WTC11 (cell line): ENCODE data around the gene NEK4. TPM values are rescaled to one million over a fixed set of nuclear protein-coding genes. Genes with fewer than 3 reads are reported as not detected.

Experiments
- ATAC-seq: fragments of 200-7000 bp; cut with Tn5 transposase; 2 replicates; pipeline ENCODE4 v1.10.0; 2021; ENCODE audit warnings: mild to moderate bottlenecking, moderate library complexity
- CTCF ChIA-PET: fragments of 300-600 bp; sonication (Branson Sonifier 250); formaldehyde crosslinking; loops from one replicate; lab custom pipeline; 2021; ENCODE audit warnings: antibody characterized with exemption; lab: Charles Lee
- POLR2A ChIA-PET: fragments of 350-600 bp; sonication (Branson Sonifier 250); formaldehyde crosslinking; loops from one replicate; lab custom pipeline; 2021; ENCODE audit warnings: antibody characterized with exemption; lab: Charles Lee
- DNase-seq: peaks from one replicate; pipeline ENCODE4 v3.0.0; 2021; ENCODE audit warnings: low spot score
- H3K27ac Mint-ChIP-seq: 2 replicates; pipeline ENCODE4 v1.8.0; 2021; ENCODE audit warnings: mixed read lengths
- H3K27me3 Mint-ChIP-seq: 2 replicates; pipeline ENCODE4 v1.8.0; 2021; ENCODE audit warnings: low read depth, mild to moderate bottlenecking, moderate library complexity, mixed read lengths
- H3K36me3 Mint-ChIP-seq: 2 replicates; pipeline ENCODE4 v1.8.0; 2021; ENCODE audit warnings: mixed read lengths
- H3K4me1 Mint-ChIP-seq: 2 replicates; pipeline ENCODE4 v1.8.0; 2022; ENCODE audit warnings: mixed read lengths
- H3K4me3 Mint-ChIP-seq: 2 replicates; pipeline ENCODE4 v1.8.0; 2021; ENCODE audit warnings: mild to moderate bottlenecking, moderate library complexity, mixed read lengths
- H3K9me3 Mint-ChIP-seq: 2 replicates; pipeline ENCODE4 v1.8.0; 2021; ENCODE audit warnings: mixed read lengths
- ARID4B ChIP-seq: sonication (generic); formaldehyde crosslinking; IDR thresholded peaks from 2 replicates; pipeline ENCODE4 v1.8.0; 2023; ENCODE audit warnings: missing genetic modification reagents, mild to moderate bottlenecking, borderline replicate concordance
- E2F5 ChIP-seq: sonication (generic); formaldehyde crosslinking; IDR thresholded peaks from 2 replicates; pipeline ENCODE4 v1.8.1; 2022; ENCODE audit warnings: mild to moderate bottlenecking, moderate library complexity, missing genetic modification reagents
- ERG ChIP-seq: fragments of 250-450 bp; sonication (Bioruptor Pico); IDR thresholded peaks from 2 replicates; pipeline ENCODE4 v1.8.0; 2021; ENCODE audit warnings: mild to moderate bottlenecking
- ESRRA ChIP-seq: sonication (generic); formaldehyde crosslinking; IDR thresholded peaks from 2 replicates; pipeline ENCODE4 v1.8.1; 2022; ENCODE audit warnings: mild to moderate bottlenecking, missing genetic modification reagents, borderline replicate concordance
- ETV6 ChIP-seq: sonication (generic); formaldehyde crosslinking; IDR thresholded peaks from 2 replicates; pipeline ENCODE4 v1.8.1; 2022; ENCODE audit warnings: mild to moderate bottlenecking, missing genetic modification reagents
- FOXP1 ChIP-seq: sonication (generic); formaldehyde crosslinking; IDR thresholded peaks from 2 replicates; pipeline ENCODE4 v1.8.0; 2022; ENCODE audit warnings: missing genetic modification reagents, mild to moderate bottlenecking, moderate library complexity, borderline replicate concordance
- GABPB1 ChIP-seq: sonication (generic); formaldehyde crosslinking; IDR thresholded peaks from 2 replicates; pipeline ENCODE4 v1.8.1; 2023; ENCODE audit warnings: mild to moderate bottlenecking, missing genetic modification reagents
- IRF1 ChIP-seq: sonication (generic); formaldehyde crosslinking; IDR thresholded peaks from 2 replicates; pipeline ENCODE4 v1.8.0; 2023; ENCODE audit warnings: missing genetic modification reagents
- JAZF1 ChIP-seq: fragments of 250-450 bp; sonication (Bioruptor Pico); IDR thresholded peaks from 2 replicates; pipeline ENCODE4 v1.9.0; 2021; ENCODE audit warnings: moderate library complexity, mild to moderate bottlenecking, inconsistent platforms
- MAX ChIP-seq: sonication (generic); formaldehyde crosslinking; IDR thresholded peaks from 2 replicates; pipeline ENCODE4 v1.8.0; 2022; ENCODE audit warnings: mild to moderate bottlenecking, missing genetic modification reagents
- MLX ChIP-seq: sonication (generic); formaldehyde crosslinking; IDR thresholded peaks from 2 replicates; pipeline ENCODE4 v1.8.1; 2023; ENCODE audit warnings: mild to moderate bottlenecking, missing genetic modification reagents, moderate library complexity
- MXD4 ChIP-seq: fragments of 250-450 bp; sonication (Bioruptor Pico); IDR thresholded peaks from 2 replicates; pipeline ENCODE4 v1.8.0; 2021; ENCODE audit warnings: mild to moderate bottlenecking, moderate library complexity, borderline replicate concordance
- NFE2L1 ChIP-seq: sonication (generic); formaldehyde crosslinking; IDR thresholded peaks from 2 replicates; pipeline ENCODE4 v1.8.1; 2023; ENCODE audit warnings: missing genetic modification reagents
- TEAD4 ChIP-seq: sonication (generic); formaldehyde crosslinking; IDR thresholded peaks from 2 replicates; pipeline ENCODE4 v1.8.0; 2022; ENCODE audit warnings: mild to moderate bottlenecking, missing genetic modification reagents
- ZNF423 ChIP-seq: fragments of 250-450 bp; sonication (Bioruptor Pico); IDR thresholded peaks from 2 replicates; pipeline ENCODE4 v2.1.2; 2022; ENCODE audit warnings: mild to moderate bottlenecking, moderate library complexity
- total RNA-seq: library from RNA; stranded (reverse); gene quantifications from 3 replicates; pipeline ENCODE4 v1.2.3, GENCODE V29; 2021

NEK4 gene
- total RNA-seq, 1 experiment from 2014 or later = 31.4 TPM

GRCh38 chr3:52810923-52811322 is 40.2 kb upstream of the NEK4 start:
- ChIA-PET POLR2A (no interaction called here), CTCF (interaction anchor here (5.1 to 5.5 kb wide), 2 partner anchors 10 to 18 kb away, joined by 25 to 34 read pairs; no protein-coding TSS in a partner anchor)
- H3K36me3 Mint-ChIP-seq = no peaks in the 10 kb centered on the region
- H3K4me3 Mint-ChIP-seq = no peak overlapping the region
- H3K9me3 Mint-ChIP-seq = no peaks in the 10 kb centered on the region
- no peaks in the 10 kb centered on the region for H3K4me1 Mint-ChIP-seq
- H3K27ac Mint-ChIP-seq = no peak overlapping the region
- ATAC-seq (no peak), DNase-seq (no peak)
- no peak for TF ChIP-seq GABPB1 (CRISPR knock-in tag)
- no peak for TF ChIP-seq JAZF1 (CRISPR knock-in tag)
- no peak for TF ChIP-seq MAX
- TF ChIP-seq ETV6 = no peak
- TF ChIP-seq TEAD4 = no peak
- no peak for TF ChIP-seq MXD4 (CRISPR knock-in tag)
- no peak for TF ChIP-seq ARID4B
- TF ChIP-seq ERG (CRISPR knock-in tag) = no peak
- H3K27me3 Mint-ChIP-seq = peaks cover 3% of the 10 kb centered on the region; the same call in 1 of the 2 replicates

- Mint-ChIP-seq H3K27me3 (peaks cover 3% of the 10 kb centered on the region; the same call in 1 of the 2 replicates), H3K4me1 (no peaks in the 10 kb centered on the region), H3K9me3 (no peaks in the 10 kb centered on the region)
Observed at GRCh38 chr3:52809662-52810377, 39.1 kb upstream of the NEK4 start.

More at GRCh38 chr3:52809662-52810377, 39.1 kb upstream of the NEK4 start:
- Mint-ChIP-seq H3K4me3 (no peak overlapping the region), H3K36me3 (no peaks in the 10 kb centered on the region), H3K27ac (no peak overlapping the region)
- DNase-seq (no peak), ATAC-seq (no peak)
- CTCF ChIA-PET = interaction anchor here (4.6 to 5.5 kb wide), 2 partner anchors 11 to 18 kb away, joined by 28 to 34 read pairs; no protein-coding TSS in a partner anchor
- TF ChIP-seq E2F5 (CRISPR knock-in tag) (no peak), IRF1 (CRISPR knock-in tag) (no peak), FOXP1 (no peak), NFE2L1 (CRISPR knock-in tag) (no peak), ESRRA (CRISPR knock-in tag) (no peak), MLX (CRISPR knock-in tag) (no peak), ZNF423 (CRISPR knock-in tag) (no peak)
- POLR2A ChIA-PET = no interaction called here
